ENCODE results near the gene METTL25B. TPM values are rescaled to one million over a fixed set of nuclear protein-coding genes. Genes with fewer than 3 reads are reported as not detected.
A peak's percentile ranks its signal among the peaks of the same experiment; 100 is the strongest.

METTL25B gene
- total and polyA plus RNA-seq, 4 donors, result 6.9 to 13.5 (median 11.5) TPM

GRCh38 chr1:156751757-156752481 lies 23.6 kb downstream of the METTL25B start (continued):
- peak in 1 of 2 donors; percentile 77 for TF ChIP-seq GABPA (IDR thresholded peaks at IDR 0.05 in 1 of 2, conservative IDR thresholded peaks at IDR 0.05 in 1 of 2)
- TF ChIP-seq FOXA1 (IDR thresholded peaks at IDR 0.05), result no peak

GRCh38 chr1:156752843-156753482 lies 24.7 kb downstream of the METTL25B start:
- Histone ChIP-seq H3K4me3 (ENCODE audit: low read depth in 1 of 3, low read length in 3 of 3) (peak overlapping the region in 1 of 3 donors; percentile 92), H3K4me1 (ENCODE audit: control insufficient read depth in 4 of 4, insufficient read depth in 4 of 4, low read length in 3 of 4) (peaks cover 6 to 39% (median 33%) of the 10 kb centered on the region in 4 donors), H3K27ac (ENCODE audit: low read depth in 1 of 2, low read length in 2 of 2) (peak overlapping the region; percentile 39 to 96), H3K9me3 (ENCODE audit: control insufficient read depth in 4 of 4, low read length in 3 of 4) (no peaks in the 10 kb centered on the region), H3K27me3 (ENCODE audit: control insufficient read depth in 4 of 4, insufficient read depth in 4 of 4, low read length in 3 of 4) (no peaks in the 10 kb centered on the region), H3K9ac (ENCODE audit: low read depth in 1 of 2, low read length in 2 of 2) (peak overlapping the region; percentile 66 to 77), H3K36me3 (ENCODE audit: control insufficient read depth in 4 of 4, insufficient read depth in 3 of 4, low read depth in 1 of 4, low read length in 3 of 4) (no peaks in the 10 kb centered on the region)
- TF ChIP-seq FOXA2 (IDR thresholded peaks at IDR 0.05) (peak; percentile 95), YY1 (IDR thresholded peaks at IDR 0.05) (peak; percentile 73), EGR1 (IDR thresholded peaks at IDR 0.05; ENCODE audit: low read depth in 2 of 2) (no peak), HNF4A (conservative IDR thresholded peaks at IDR 0.05) (peak; percentile 51 to 60), RXRA (IDR thresholded peaks at IDR 0.05) (peak in 1 of 2 donors; percentile 28), FOXA1 (IDR thresholded peaks at IDR 0.05) (peak; percentile 86), RAD21 (IDR thresholded peaks at IDR 0.05) (no peak)
- WGBS, result 19% methylated on average over 1 of the region's 1 CpG
- no peak for DNase-seq (ENCODE audit: low spot score)

- H3K9ac ChIP-seq (ENCODE audit: low read depth in 1 of 2, low read length in 2 of 2), result no peak overlapping the region
- H3K9me3 ChIP-seq (ENCODE audit: control insufficient read depth in 4 of 4, low read length in 3 of 4), result no peaks in the 10 kb centered on the region
- 92% methylated on average over 8 of the region's 8 CpGs for WGBS
- H3K36me3 ChIP-seq (ENCODE audit: control insufficient read depth in 4 of 4, insufficient read depth in 3 of 4, low read depth in 1 of 4, low read length in 3 of 4), result no peaks in the 10 kb centered on the region
- no peak overlapping the region for H3K4me3 ChIP-seq (ENCODE audit: low read depth in 1 of 3, low read length in 3 of 3)
- H3K4me1 ChIP-seq (ENCODE audit: control insufficient read depth in 4 of 4, insufficient read depth in 4 of 4, low read length in 3 of 4), result peaks cover 4 to 26% (median 21%) of the 10 kb centered on the region in 4 donors
- H3K27ac ChIP-seq (ENCODE audit: low read depth in 1 of 2, low read length in 2 of 2), result no peak overlapping the region
- DNase-seq (ENCODE audit: low spot score), result no peak
- no peaks in the 10 kb centered on the region for H3K27me3 ChIP-seq (ENCODE audit: control insufficient read depth in 4 of 4, insufficient read depth in 4 of 4, low read length in 3 of 4)
- no peak for TF ChIP-seq SP1 (IDR thresholded peaks at IDR 0.05)
- no peak for TF ChIP-seq RAD21 (IDR thresholded peaks at IDR 0.05)
- TF ChIP-seq NR2F2 (IDR thresholded peaks at IDR 0.05), result no peak
- no peak for TF ChIP-seq HNF4G (IDR thresholded peaks at IDR 0.05)
- TF ChIP-seq RXRA (IDR thresholded peaks at IDR 0.05), result no peak
- no peak for TF ChIP-seq YY1 (IDR thresholded peaks at IDR 0.05)
- no peak for TF ChIP-seq FOXA1 (IDR thresholded peaks at IDR 0.05)
- no peak for TF ChIP-seq REST (IDR thresholded peaks at IDR 0.05)
- TF ChIP-seq JUND (IDR thresholded peaks at IDR 0.05), result no peak
These were observed 25.9 kb downstream of the METTL25B start for GRCh38 chr1:156754219-156754618.

Data from liver (tissue), 9 donors.